GM10266 (cell line): ENCODE measurements around the gene RET.

Experiments used
- DNase-seq: peaks from one replicate; pipeline ENCODE4 v3.0.0; 2012; ENCODE audit errors: extremely low spot score
- CTCF ChIP-seq: IDR thresholded peaks from 2 replicates; pipeline ENCODE4 v1.5.1; 2012; ENCODE audit warnings: mild to moderate bottlenecking, low read depth; ENCODE audit not compliant: control insufficient read depth, insufficient read depth; ENCODE audit errors: missing control alignments

The RET gene

GRCh38 chr10:43040482-43041256 is 36.2 kb upstream of the RET start:
- no peak for DNase-seq
- no peak for TF ChIP-seq CTCF

GRCh38 chr10:43041422-43042342 is 35.2 kb upstream of the RET start:
- no peak for TF ChIP-seq CTCF
- no peak for DNase-seq

- TF ChIP-seq CTCF = no peak
- DNase-seq = no peak
Measured at GRCh38 chr10:43042503-43043341, 34.1 kb upstream of the RET start.

- TF ChIP-seq CTCF = no peak
- no peak for DNase-seq
Measured at GRCh38 chr10:43043342-43043772, 33.5 kb upstream of the RET start.

GRCh38 chr10:43043773-43044447 is 33.0 kb upstream of the RET start:
- TF ChIP-seq CTCF = no peak

GRCh38 chr10:43044448-43044921 is 32.4 kb upstream of the RET start:
- no peak for DNase-seq

More at GRCh38 chr10:43043773-43044447, 33.0 kb upstream of the RET start:
- DNase-seq = no peak

More at GRCh38 chr10:43044448-43044921, 32.4 kb upstream of the RET start:
- no peak for TF ChIP-seq CTCF
